ENCODE data around the gene CDH2. TPM values are rescaled to one million over a fixed set of nuclear protein-coding genes. Genes with fewer than 3 reads are reported as not detected.

Gene CDH2
- total and polyA plus RNA-seq, 2 donors (not counting 1 experiment from before 2014, with no cell fraction given), result 2.0 to 15.3 TPM

DNA sequence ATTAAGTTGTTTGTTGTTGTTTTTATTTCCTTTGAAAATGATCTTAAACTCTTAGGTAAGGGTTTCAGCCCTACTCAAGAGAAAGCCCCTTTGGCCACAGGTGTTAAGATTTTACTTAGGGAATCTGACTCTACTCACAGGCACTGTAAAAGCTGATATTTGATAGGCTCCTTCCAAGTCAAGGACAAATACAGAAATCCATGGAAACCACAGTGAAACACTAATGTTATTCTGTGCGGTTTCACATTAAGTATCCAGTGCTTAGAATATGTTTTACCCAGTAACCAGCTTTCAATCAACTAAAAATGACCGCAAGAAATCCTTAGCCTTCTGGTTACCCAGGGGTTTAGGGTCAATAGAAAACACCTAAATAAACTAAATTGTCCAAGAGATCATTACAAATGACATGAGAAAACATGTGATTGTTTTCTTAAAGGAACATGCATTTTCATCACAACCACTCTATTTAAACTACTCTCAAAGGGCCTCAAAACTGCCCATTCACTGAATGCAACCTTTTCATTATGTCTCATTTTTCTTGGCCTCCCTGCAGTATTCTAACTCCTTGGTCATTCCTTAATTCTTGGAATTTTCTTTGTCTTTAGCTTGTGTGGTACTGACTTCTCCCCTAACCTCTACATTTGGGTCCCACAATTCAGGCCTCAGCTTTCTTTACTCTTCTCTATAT lies 56.0 kb downstream of the CDH2 start:
- H3K79me2 ChIP-seq (ENCODE audit: control insufficient read depth, insufficient read depth, low read length), result no peaks in the 10 kb centered on the region
- no peaks in the 10 kb centered on the region for H4K20me1 ChIP-seq (ENCODE audit: control insufficient read depth, extremely low read depth, insufficient read depth, low read length)
- H2AFZ ChIP-seq (ENCODE audit: low read length), result no peak overlapping the region
- no peak overlapping the region for H3K4me2 ChIP-seq (ENCODE audit: extremely low read depth, insufficient read depth, low read length)
- TF ChIP-seq, protein P1, sequence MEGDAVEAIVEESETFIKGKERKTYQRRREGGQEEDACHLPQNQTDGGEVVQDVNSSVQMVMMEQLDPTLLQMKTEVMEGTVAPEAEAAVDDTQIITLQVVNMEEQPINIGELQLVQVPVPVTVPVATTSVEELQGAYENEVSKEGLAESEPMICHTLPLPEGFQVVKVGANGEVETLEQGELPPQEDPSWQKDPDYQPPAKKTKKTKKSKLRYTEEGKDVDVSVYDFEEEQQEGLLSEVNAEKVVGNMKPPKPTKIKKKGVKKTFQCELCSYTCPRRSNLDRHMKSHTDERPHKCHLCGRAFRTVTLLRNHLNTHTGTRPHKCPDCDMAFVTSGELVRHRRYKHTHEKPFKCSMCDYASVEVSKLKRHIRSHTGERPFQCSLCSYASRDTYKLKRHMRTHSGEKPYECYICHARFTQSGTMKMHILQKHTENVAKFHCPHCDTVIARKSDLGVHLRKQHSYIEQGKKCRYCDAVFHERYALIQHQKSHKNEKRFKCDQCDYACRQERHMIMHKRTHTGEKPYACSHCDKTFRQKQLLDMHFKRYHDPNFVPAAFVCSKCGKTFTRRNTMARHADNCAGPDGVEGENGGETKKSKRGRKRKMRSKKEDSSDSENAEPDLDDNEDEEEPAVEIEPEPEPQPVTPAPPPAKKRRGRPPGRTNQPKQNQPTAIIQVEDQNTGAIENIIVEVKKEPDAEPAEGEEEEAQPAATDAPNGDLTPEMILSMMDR (conservative IDR thresholded peaks at IDR 0.05 in 1 of 2, IDR thresholded peaks at IDR 0.05 in 1 of 2; ENCODE audit: low read depth in 1 of 2, low read length in 2 of 2), result no peak
- TF ChIP-seq EZH2 (IDR thresholded peaks at IDR 0.05; ENCODE audit: low read length, missing control alignments), result no peak
- no peaks in the 10 kb centered on the region for H3K27me3 ChIP-seq (ENCODE audit: control insufficient read depth, insufficient read depth, low read length)
- no peaks in the 10 kb centered on the region for H3K9me3 ChIP-seq (ENCODE audit: control insufficient read depth, insufficient read depth, low read depth, low read length)
- H3K36me3 ChIP-seq (ENCODE audit: control insufficient read depth, insufficient read depth, low read length), result no peaks in the 10 kb centered on the region
- DNase-seq (ENCODE audit: low read depth in 2 of 2), result no peak
- no peak overlapping the region for H3K27ac ChIP-seq (ENCODE audit: insufficient read depth, low read length)
- no peaks in the 10 kb centered on the region for H3K4me1 ChIP-seq (ENCODE audit: control insufficient read depth, extremely low read depth, insufficient read depth, low read length)
- no peak overlapping the region for H3K4me3 ChIP-seq (replicated peaks in 1 of 4; ENCODE audit: control extremely low read depth in 1 of 4, insufficient read depth in 1 of 4, low read depth in 3 of 4, low read length in 4 of 4)
- no peak overlapping the region for H3K9ac ChIP-seq (ENCODE audit: insufficient read depth, low read length)

DNA sequence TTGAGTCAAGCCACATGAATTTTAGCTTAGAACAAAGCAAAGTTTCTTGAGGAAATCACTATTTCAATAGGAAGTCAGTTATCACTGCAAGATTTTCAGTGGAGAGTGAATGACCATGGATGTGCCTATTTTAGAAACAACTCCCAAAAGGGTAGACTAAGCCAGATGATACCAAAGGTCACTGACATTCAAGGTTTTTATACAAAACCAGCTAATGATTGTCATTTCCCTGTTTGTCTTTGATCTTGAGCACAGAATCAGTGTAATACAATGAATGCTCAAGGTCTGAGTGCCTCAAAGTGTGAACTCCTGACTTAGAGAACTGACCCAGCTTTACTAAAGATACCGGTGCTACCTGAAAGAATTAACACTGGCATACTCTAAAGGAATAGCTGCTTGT lies 60.5 kb downstream of the CDH2 start:
- H3K4me1 ChIP-seq (ENCODE audit: control insufficient read depth, extremely low read depth, insufficient read depth, low read length), result peaks cover 9% of the 10 kb centered on the region
- no peak overlapping the region for H3K27ac ChIP-seq (ENCODE audit: insufficient read depth, low read length)
- no peak for DNase-seq (ENCODE audit: low read depth in 2 of 2)

DNA sequence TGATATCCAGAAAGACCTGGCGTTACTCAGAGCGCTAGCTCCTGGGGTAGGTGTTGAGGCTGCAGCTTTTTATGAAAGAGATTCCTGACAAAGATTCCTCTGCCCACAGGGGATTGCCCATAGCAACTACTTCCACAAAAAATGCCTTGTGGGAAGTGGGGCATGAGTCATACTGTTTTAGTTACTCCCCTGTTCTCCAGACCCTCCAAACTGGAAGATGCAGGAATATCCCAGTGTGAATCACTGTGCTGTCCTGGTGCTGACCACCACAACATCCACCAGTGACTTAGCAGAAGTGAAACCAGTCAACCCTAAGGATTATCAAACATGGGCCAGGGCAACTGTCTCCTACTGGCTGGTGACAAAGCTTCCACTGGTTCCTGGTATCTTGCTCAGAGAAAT lies 61.8 kb downstream of the CDH2 start:
- TF ChIP-seq, protein P1 (conservative IDR thresholded peaks at IDR 0.05 in 1 of 2, IDR thresholded peaks at IDR 0.05 in 1 of 2; ENCODE audit: low read depth in 1 of 2, low read length in 2 of 2), result no peak
- no peak for TF ChIP-seq EZH2 (IDR thresholded peaks at IDR 0.05; ENCODE audit: low read length, missing control alignments)
- H3K36me3 ChIP-seq (ENCODE audit: control insufficient read depth, insufficient read depth, low read length), result no peaks in the 10 kb centered on the region
- no peak overlapping the region for H3K9ac ChIP-seq (ENCODE audit: insufficient read depth, low read length)
- no peak overlapping the region for H3K4me3 ChIP-seq (replicated peaks in 1 of 4; ENCODE audit: control extremely low read depth in 1 of 4, insufficient read depth in 1 of 4, low read depth in 3 of 4, low read length in 4 of 4)
- H4K20me1 ChIP-seq (ENCODE audit: control insufficient read depth, extremely low read depth, insufficient read depth, low read length), result no peaks in the 10 kb centered on the region
- H3K27ac ChIP-seq (ENCODE audit: insufficient read depth, low read length), result peak overlapping the region; percentile 75
- no peaks in the 10 kb centered on the region for H3K27me3 ChIP-seq (ENCODE audit: control insufficient read depth, insufficient read depth, low read length)
- peak; percentile 53 to 99 for DNase-seq (ENCODE audit: low read depth in 2 of 2)
- H3K4me1 ChIP-seq (ENCODE audit: control insufficient read depth, extremely low read depth, insufficient read depth, low read length), result peaks cover 13% of the 10 kb centered on the region
- H2AFZ ChIP-seq (ENCODE audit: low read length), result no peak overlapping the region
- H3K4me2 ChIP-seq (ENCODE audit: extremely low read depth, insufficient read depth, low read length), result peak overlapping the region; percentile 56
- no peaks in the 10 kb centered on the region for H3K9me3 ChIP-seq (ENCODE audit: control insufficient read depth, insufficient read depth, low read depth, low read length)
- H3K79me2 ChIP-seq (ENCODE audit: control insufficient read depth, insufficient read depth, low read length), result peaks cover 1% of the 10 kb centered on the region

More for the DNA sequence above, 60.5 kb downstream of the CDH2 start:
- no peak overlapping the region for H3K4me2 ChIP-seq (ENCODE audit: extremely low read depth, insufficient read depth, low read length)
- no peak overlapping the region for H3K4me3 ChIP-seq (replicated peaks in 1 of 4; ENCODE audit: control extremely low read depth in 1 of 4, insufficient read depth in 1 of 4, low read depth in 3 of 4, low read length in 4 of 4)
- no peak for TF ChIP-seq EZH2 (IDR thresholded peaks at IDR 0.05; ENCODE audit: low read length, missing control alignments)
- TF ChIP-seq, protein P1 (conservative IDR thresholded peaks at IDR 0.05 in 1 of 2, IDR thresholded peaks at IDR 0.05 in 1 of 2; ENCODE audit: low read depth in 1 of 2, low read length in 2 of 2), result no peak
- H3K27me3 ChIP-seq (ENCODE audit: control insufficient read depth, insufficient read depth, low read length), result no peaks in the 10 kb centered on the region
- H3K36me3 ChIP-seq (ENCODE audit: control insufficient read depth, insufficient read depth, low read length), result no peaks in the 10 kb centered on the region
- no peaks in the 10 kb centered on the region for H3K79me2 ChIP-seq (ENCODE audit: control insufficient read depth, insufficient read depth, low read length)
- H3K9ac ChIP-seq (ENCODE audit: insufficient read depth, low read length), result no peak overlapping the region
- no peaks in the 10 kb centered on the region for H4K20me1 ChIP-seq (ENCODE audit: control insufficient read depth, extremely low read depth, insufficient read depth, low read length)
- no peaks in the 10 kb centered on the region for H3K9me3 ChIP-seq (ENCODE audit: control insufficient read depth, insufficient read depth, low read depth, low read length)
- H2AFZ ChIP-seq (ENCODE audit: low read length), result no peak overlapping the region
